HG03025 (cell line): Measurements from ENCODE around the gene ZG16.

Experiments
- ATAC-seq: cut with Tn5 transposase; IDR thresholded peaks from one replicate; pipeline ENCODE4 v1.9.1; 2021; ENCODE audit warnings: mild to moderate bottlenecking, moderate library complexity; ENCODE audit not compliant: unreplicated experiment, low FRiP score

ZG16 gene

DNA sequence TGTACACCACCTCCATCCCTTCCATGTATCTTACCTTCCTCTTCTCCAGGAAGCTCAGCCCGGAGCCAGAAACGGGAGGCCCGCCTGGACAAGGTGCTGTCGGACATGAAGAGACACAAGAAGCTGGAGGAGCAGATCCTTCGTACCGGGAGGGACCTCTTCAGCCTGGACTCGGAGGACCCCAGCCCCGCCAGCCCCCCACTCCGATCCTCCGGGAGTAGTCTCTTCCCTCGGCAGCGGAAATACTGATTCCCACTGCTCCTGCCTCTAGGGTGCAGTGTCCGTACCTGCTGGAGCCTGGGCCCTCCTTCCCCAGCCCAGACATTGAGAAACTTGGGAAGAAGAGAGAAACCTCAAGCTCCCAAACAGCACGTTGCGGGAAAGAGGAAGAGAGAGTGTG is 41.5 kb downstream of the ZG16 start:
- no peak for ATAC-seq

DNA sequence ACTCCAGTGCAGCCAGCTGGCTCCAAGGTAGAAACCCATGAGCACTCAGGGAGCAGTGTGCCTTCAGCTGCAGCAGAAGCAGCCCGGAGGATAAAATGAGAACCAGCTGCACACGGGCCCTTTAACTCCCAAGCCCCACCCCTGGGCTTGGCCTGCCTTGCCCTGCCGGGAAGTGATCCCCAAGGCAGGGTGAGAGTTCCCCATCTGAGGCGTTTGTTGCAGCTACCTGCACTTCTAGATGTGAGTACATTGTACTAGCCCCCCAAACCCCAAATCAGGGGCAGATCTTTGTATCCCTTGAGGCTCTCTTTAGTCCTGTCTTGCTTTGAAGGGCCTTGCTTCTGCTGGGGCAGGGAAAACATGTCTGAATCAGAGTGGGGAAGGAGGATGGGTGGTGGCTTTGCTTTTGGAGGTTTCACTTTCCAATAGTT is 42.2 kb downstream of the ZG16 start, which contains the start of gene MVP:
Gene MVP, plus strand, starts transcription at position 192 of the 431 bp plus-strand sequence. CDS start 10,088 bp downstream, outside the sequence.
- ATAC-seq: no peak

DNA sequence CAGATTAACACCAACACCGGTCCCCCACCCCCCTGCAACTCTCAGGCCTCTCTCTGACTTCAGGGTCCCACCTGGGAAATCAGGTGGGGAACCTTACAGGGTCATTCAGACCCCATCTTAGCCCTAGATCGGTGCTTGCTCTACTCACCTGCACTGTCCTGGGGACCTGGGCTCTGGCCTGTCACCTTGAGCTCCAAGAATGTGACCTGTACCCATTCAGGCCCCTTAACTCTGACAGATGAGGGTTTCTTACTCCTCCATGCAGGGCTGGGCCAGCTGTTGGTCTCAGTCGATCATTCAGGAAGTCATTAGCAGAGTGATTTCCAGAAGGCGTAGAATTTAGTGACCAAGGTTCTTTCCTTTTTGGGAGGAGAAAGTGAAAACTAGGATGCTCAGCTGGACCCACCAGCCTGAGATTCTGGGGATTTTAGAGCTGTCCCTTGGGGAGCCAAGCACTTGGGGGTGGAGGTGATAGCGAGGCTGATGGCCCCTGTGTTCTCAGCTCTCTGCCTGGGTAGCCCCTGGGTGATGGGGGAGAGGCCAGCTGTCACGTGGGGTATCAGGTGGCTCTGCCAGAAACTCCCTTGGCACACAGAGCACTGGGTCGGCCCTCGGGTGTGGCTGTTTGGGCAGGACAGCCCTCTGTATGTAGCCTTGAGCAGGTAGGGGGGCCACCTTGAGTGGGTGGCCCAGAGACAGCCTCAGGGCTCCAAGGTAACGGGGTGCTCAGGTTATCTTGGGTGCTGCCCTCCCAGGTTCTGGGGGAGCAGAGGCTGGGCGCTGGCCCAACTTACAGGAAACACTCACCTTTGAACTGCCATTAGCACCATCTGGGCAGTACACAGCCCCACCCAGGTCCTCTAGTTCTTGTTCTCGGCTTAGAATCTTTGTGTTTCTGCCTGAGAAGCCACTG is 42.9 kb downstream of the ZG16 start:
- no peak for ATAC-seq

DNA sequence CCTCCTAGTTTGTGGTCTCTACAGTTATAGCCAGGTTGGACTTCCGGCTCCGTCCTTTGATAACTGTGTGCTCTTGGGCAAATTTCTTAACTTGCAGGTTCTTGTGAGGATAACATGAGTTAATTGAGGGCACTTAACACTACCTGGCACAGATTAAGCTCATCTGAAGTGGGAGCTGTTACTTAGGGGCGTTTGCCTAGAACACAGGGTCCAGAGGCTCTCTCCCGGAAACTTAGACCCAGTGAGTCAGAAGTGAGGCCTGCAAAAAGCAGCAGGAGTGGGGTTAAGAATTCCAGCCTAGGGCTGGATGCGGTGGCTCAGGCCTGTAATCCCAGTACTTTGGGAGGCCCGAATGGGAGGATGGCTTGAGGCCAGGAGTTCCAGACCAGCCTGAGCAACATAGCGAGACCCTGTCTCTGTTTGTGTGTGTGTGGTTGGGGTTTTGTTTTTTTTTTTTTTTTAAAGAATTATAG is 43.6 kb downstream of the ZG16 start:
- no peak for ATAC-seq

DNA sequence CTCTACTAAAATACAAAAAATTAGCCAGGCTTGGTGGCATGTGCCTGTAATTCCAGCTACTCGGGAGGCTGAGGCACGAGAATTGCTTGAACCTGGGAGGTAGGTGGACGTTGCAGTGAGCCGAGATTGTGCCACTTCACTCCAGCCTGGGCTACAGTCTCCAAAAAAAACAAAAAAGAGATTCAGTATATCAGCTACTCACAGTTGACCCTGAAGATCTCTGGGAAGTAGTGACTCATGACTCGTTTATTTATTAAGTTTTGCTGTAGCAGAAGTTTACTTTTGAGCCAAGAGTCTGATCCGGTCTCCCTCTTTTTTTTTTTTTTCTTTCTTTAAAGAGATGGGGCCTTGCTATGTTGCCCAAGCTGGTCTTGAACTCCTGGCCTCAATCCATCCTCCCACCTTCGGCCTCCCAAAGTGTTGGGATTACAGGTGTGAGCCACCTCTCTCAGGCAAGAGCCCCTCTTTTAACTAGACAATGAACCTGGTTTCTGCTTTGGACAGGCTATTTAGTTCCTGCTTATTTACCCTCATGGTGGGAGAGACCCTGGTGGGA is 46.6 kb downstream of the ZG16 start:
- no peak for ATAC-seq

DNA sequence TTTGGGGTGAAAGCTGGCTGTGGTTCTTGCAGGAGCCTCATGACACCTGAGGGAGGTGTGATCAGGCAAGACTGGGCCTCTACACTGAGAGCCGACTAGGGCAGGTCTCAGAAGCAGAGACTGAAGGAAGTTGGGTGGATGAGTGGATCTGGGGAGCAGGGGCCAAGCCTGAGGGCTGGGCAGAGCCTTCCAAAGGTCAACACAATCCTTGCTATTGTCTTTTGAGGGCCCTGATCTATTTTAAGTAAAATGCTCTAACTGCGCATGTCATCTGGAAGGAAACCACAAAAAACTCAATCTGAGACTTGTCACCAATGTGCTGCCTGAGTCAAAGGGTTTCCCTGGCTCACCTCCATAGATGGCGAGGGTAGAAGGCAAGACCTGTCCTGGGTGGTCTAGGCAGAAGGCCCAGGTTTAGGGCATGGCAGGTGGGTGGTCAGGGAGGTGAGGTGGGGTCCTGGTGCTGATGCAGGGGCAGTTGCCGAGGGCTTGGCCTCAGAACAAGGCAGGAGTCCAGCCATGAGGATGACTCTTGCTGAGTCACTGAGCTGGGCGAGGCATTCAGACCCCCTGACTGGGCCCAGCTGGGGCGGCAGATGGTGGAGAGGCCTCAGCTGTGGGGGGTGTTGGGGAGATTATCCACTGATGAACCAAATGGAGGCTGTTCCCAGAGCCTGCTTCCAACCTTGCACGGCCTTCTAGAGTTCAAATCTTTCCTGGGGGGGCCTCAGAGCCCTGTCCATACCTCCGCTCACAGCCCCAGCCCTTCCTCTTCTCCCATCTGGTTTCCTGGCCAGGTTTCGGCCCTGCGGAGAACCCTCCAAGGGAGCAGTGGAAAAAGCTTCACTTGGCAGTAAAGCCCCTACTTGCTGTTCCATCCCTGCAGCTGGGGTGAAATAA is 47.3 kb downstream of the ZG16 start:
- no peak for ATAC-seq

DNA sequence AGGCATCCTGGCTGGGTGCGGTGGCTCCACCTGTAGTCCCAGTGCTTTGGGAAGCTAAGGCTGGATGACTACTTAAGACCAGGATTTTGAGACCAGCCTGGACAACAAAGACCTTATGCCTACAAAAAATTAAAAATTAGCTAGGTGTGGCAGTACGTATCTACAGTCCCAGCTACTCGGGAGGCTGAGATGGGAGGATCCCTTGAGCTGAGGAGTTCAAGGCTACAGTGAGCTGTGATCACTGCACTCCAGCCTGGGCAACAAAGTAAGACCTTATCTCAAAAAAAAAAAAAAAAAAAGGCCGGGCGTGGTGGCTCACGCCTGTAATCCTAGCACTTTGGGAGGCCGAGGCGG is 48.3 kb downstream of the ZG16 start:
- ATAC-seq: no peak

DNA sequence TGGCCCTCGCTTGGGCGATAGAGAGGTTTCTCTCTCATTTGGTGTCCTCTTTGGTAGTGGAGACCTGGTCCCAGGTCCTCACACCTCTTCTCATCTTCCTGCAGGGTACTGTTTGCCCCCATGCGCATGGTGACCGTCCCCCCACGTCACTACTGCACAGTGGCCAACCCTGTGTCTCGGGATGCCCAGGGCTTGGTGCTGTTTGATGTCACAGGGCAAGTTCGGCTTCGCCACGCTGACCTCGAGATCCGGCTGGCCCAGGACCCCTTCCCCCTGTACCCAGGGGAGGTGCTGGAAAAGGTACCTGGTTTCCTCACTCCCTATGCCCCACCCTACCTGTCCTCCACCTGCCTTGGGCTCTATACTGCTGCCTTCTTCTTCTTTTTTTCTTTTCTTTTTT is 52.7 kb downstream of the ZG16 start:
- ATAC-seq: no peak

DNA sequence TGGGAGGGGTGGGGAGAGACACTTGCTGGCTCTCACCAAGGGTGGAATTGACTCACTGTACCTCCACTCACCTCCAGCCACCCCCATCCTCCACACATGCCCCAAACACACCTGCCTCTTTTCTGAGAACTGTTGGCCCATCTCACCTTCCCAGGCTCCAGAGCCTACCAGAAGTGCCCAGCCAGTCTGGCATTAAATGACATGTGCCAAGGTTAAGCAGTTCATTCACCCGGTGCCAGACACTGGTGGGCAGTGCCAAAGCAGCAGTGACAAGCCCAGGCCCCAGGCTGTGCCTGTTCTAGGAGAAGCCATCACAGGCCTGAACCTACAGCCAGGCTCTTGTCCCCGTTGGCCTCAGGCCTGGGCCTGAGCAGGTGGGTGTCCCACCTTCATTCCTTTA is 53.4 kb downstream of the ZG16 start:
- ATAC-seq: no peak
